Right renal cortex interstitium (tissue), 3 donors: Measurements from ENCODE around the gene TENM4. TPM values are rescaled to one million over a fixed set of nuclear protein-coding genes. Genes with fewer than 3 reads are reported as not detected.

Experiments
- DNase-seq, 3 donors: peaks; one replicate each; pipeline ENCODE4 v3.0.0-alpha.2; 2013; ENCODE audit warnings: low read depth in 3 of 3, low spot score in 2 of 3
- polyA plus RNA-seq, 3 donors: library from polyadenylated mRNA; unstranded; fragments of 120-200 nt; gene quantifications; one replicate each; pipeline ENCODE4 v1.2.1, GENCODE V29; 2013; ENCODE audit not compliant: insufficient read length in 3 of 3

TENM4 gene
- polyA plus RNA-seq, 3 donors: 20.2 to 22.7 (median 21.1) TPM

- no peak for DNase-seq
Measured at GRCh38 chr11:79422866-79423265, 18.0 kb downstream of the TENM4 start.

GRCh38 chr11:79421820-79422219, 19.0 kb downstream of the TENM4 start:
- no peak for DNase-seq

- DNase-seq: no peak
Measured at GRCh38 chr11:79419120-79419519, 21.7 kb downstream of the TENM4 start.

- no peak for DNase-seq
Measured at GRCh38 chr11:79418241-79418640, 22.6 kb downstream of the TENM4 start.

- no peak for DNase-seq
Measured at GRCh38 chr11:79417069-79417920, 23.5 kb downstream of the TENM4 start.

- no peak for DNase-seq
Measured at GRCh38 chr11:79415912-79416311, 24.9 kb downstream of the TENM4 start.

- DNase-seq: no peak
Measured at GRCh38 chr11:79415411-79415810, 25.4 kb downstream of the TENM4 start.

GRCh38 chr11:79414644-79415317, 26.0 kb downstream of the TENM4 start:
- DNase-seq: no peak

- no peak for DNase-seq
Measured at GRCh38 chr11:79414041-79414440, 26.8 kb downstream of the TENM4 start.

- peak; percentile 40 to 76 (median 70) for DNase-seq
Measured at GRCh38 chr11:79413268-79413667, 27.6 kb downstream of the TENM4 start.

GRCh38 chr11:79412761-79413160, 28.1 kb downstream of the TENM4 start:
- DNase-seq: no peak

- no peak for DNase-seq
Measured at GRCh38 chr11:79409330-79409729, 31.5 kb downstream of the TENM4 start.

GRCh38 chr11:79406376-79406775, 34.5 kb downstream of the TENM4 start:
- DNase-seq: no peak

- no peak for DNase-seq
Measured at GRCh38 chr11:79404806-79405205, 36.0 kb downstream of the TENM4 start.

- DNase-seq: no peak
Measured at GRCh38 chr11:79404325-79404724, 36.5 kb downstream of the TENM4 start.

- DNase-seq: no peak
Measured at GRCh38 chr11:79403839-79404238, 37.0 kb downstream of the TENM4 start.

GRCh38 chr11:79402912-79403311, 37.9 kb downstream of the TENM4 start:
- DNase-seq: no peak

- DNase-seq: no peak
Measured at GRCh38 chr11:79400717-79401330, 40.0 kb downstream of the TENM4 start.

GRCh38 chr11:79400206-79400605, 40.6 kb downstream of the TENM4 start:
- no peak for DNase-seq

- DNase-seq: no peak
Measured at GRCh38 chr11:79397252-79397651, 43.6 kb downstream of the TENM4 start.

- no peak for DNase-seq
Measured at GRCh38 chr11:79396674-79397073, 44.2 kb downstream of the TENM4 start.

- no peak for DNase-seq
Measured at GRCh38 chr11:79396001-79396400, 44.8 kb downstream of the TENM4 start.
